ENCODE measurements around the gene FUT1. TPM values are rescaled to one million over a fixed set of nuclear protein-coding genes. Genes with fewer than 3 reads are reported as not detected.
"Not testable (repeated sequence)": the region's sequence is repeated elsewhere in the genome, so short reads cannot be mapped to it uniquely, and the experiment has no call there.

Gene FUT1
- total RNA-seq, 1 donor from 2014 or later = 0.23 TPM

DNA sequence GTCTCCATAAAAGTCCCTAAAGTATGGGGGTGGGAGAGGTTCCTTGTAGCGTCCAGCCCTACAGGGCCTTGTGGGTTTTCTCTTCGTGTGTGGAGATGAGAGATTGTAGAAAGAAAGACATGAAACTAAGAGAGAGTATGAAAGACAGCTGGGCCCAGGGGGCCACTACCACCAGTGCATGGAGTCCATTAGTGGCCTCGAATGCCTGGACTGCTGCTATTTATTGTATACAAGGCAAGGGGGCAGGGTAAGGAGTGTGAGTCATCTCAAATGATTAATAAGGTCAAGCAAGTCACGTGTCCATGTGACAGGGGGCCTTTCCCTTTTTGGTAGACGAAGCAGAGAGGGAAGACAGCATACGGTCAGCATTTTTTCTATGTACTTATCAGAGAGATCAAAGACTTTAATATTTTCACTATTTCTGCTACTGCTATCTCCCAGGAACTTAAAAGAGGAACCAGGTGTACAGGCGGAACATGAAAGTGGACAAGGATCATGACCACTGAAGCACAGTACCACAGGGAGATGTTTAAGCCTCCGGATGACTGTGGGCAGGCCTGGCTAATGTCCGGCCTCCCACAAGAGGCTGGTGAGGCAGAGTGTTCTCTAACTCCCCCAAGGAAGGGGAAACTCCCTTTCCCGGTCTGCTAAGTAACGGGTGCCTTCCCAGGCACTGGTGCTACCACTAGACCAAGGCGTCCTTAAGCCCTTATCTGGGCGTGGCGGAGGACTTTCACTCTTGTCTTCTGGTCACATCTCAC, 28.4 kb upstream of the FUT1 start:
- intact Hi-C loops (cut with micrococcal nuclease) = no loop called here
- H3K4me1 Mint-ChIP-seq = peaks cover 2% of the 10 kb centered on the region
- no peak overlapping the region for H3K4me3 Mint-ChIP-seq
- H3K36me3 Mint-ChIP-seq (ENCODE audit: low read depth) = no peaks in the 10 kb centered on the region
- DNase-seq = no peak
- peaks cover 13% of the 10 kb centered on the region for H3K27me3 Mint-ChIP-seq
- no peak overlapping the region for H3K27ac Mint-ChIP-seq
- no peaks in the 10 kb centered on the region for H3K9me3 Mint-ChIP-seq

DNA sequence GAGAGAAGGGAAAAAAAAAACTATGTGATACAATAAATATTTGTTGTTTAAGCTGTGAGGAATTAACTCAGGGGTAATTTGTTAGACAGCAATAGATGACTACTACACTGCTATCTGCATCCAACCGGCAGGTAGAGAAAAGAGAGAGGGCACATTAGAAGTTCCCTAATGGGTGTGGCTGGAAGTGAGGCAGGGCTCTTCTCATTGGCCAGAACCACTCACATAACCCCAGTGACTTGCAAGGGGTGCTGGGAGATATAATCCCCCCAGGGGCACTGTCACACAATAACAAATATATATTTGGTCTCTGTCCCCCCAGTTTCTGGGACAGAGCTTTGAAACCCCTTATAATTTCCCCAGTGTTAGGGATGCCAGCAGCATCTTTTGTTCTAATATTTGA, 27.2 kb upstream of the FUT1 start:
- intact Hi-C loops (cut with micrococcal nuclease) = no loop called here
- no peak overlapping the region for H3K4me3 Mint-ChIP-seq

DNA sequence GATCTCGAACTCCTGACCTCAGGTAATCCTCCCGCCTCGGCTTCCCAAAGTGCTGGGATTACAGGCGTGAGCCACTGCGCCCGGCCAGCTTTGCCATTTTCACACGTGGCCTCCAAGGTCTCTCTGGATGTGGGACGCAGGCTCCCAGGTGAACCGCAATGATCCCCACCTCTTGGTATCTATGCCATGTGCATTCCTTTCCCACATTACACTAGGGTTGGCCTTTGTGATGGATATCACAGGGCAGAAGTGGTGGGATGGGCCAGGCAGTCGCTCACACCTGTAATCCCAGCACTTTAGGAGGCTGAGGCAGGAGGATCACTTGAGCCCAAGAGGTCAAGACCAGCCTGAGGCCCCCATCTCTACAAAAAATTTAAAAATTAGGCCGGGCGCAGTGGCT, 25.3 kb upstream of the FUT1 start:
- Mint-ChIP-seq H3K4me3 (no peak overlapping the region), H3K9me3 (no peaks in the 10 kb centered on the region), H3K27ac (no peak overlapping the region), H3K4me1 (peaks cover 2% of the 10 kb centered on the region), H3K27me3 (peaks cover 10% of the 10 kb centered on the region), H3K36me3 (ENCODE audit: low read depth) (no peaks in the 10 kb centered on the region)
- DNase-seq = no peak
- intact Hi-C loops (cut with micrococcal nuclease) = no loop called here

More for the DNA sequence above, 27.2 kb upstream of the FUT1 start:
- DNase-seq = no peak
- Mint-ChIP-seq H3K4me1 (peaks cover 2% of the 10 kb centered on the region), H3K27me3 (peaks cover 10% of the 10 kb centered on the region), H3K27ac (no peak overlapping the region), H3K36me3 (ENCODE audit: low read depth) (no peaks in the 10 kb centered on the region), H3K9me3 (no peaks in the 10 kb centered on the region)

DNA sequence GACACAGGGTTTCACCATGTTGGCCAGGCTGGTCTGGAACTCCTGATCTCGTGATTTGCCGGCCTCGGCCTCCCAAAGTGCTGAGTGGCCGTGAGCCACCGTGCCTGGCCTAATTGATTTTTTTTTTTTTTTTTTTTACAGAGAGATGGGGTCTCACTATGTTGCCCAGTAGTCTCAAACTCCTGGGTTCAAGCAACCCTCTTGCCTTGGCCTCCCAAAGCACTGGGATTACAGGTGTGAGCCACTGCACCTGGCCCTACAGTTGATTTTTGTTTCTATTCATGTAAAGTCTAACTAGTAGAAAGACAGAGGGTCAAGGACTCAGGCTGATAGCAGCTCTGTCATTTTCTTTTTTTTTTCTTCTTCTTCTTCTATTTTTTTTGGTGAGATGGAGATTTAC, 24.7 kb upstream of the FUT1 start:
- intact Hi-C loops (cut with micrococcal nuclease) = no loop called here
- H3K4me1 Mint-ChIP-seq = no peaks in the 10 kb centered on the region
- no peak for DNase-seq
- H3K9me3 Mint-ChIP-seq = no peaks in the 10 kb centered on the region
- no peaks in the 10 kb centered on the region for H3K36me3 Mint-ChIP-seq (ENCODE audit: low read depth)
- no peak overlapping the region for H3K27ac Mint-ChIP-seq
- H3K27me3 Mint-ChIP-seq = peaks cover 10% of the 10 kb centered on the region
- H3K4me3 Mint-ChIP-seq = no peak overlapping the region

DNA sequence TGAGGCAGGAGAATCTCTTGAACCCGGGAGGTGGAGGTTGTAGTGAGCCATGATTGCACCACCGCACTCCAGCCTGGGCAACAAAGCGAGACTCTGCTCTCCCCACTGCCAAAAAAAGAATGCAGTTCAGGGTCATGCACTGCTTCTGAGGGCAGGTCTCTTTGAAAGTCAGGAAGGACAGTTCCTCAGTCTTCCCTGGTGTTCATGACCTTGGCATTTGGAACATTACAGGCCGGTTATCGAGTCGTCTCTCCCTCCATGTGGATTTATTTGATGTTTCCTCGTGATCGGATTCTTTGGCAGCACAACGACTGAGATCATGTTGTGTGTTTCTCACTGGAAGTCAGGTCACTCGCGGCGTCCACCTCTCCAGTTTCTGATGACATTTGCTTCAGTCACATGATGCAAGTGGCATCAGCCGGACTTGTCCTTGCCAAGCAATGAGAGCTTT, 20.1 kb upstream of the FUT1 start:
- H3K9me3 Mint-ChIP-seq = no peaks in the 10 kb centered on the region
- DNase-seq = no peak
- peaks cover 10% of the 10 kb centered on the region for H3K27me3 Mint-ChIP-seq
- no peak overlapping the region for H3K27ac Mint-ChIP-seq
- no peaks in the 10 kb centered on the region for H3K36me3 Mint-ChIP-seq (ENCODE audit: low read depth)
- intact Hi-C loops (cut with micrococcal nuclease) = no loop called here
- H3K4me1 Mint-ChIP-seq = no peaks in the 10 kb centered on the region
- no peak overlapping the region for H3K4me3 Mint-ChIP-seq

DNA sequence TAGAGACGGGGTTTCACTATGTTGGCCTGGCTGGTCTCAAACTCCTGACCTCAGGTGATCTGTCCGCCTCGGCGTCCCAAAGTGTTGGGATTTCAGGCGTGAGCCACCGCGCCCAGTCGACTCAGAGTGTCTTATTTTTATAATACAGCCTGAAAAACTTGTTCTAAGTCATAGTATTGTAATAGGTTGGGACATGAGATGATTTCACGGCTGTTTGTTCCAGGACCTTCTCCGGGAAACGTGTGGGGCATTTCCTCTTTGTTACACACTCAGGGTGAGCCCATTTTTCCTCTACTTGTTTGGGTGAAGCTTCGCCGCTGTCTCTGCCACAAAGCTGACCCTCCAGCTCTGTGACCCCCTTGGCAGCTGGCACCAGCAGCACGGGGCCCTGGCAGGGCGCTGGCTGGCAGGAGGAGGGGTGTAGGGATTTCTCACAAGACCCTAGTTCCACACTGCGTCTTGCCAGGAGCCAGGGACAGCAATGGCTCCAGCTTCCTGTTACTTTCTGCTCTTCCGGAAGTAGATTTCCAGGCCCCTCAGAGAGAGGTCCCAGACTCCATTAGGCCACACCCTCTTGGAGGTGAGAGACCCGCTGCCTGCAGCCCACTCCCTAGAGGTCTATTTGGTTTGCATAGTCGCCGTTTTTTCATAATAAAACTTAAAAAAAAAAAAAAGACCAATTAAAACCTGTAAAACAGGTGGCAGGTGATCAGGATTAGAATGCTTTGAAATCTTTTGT, 18.5 kb upstream of the FUT1 start:
- Mint-ChIP-seq H3K36me3 (ENCODE audit: low read depth) (no peaks in the 10 kb centered on the region), H3K27me3 (peaks cover 9% of the 10 kb centered on the region), H3K9me3 (no peaks in the 10 kb centered on the region), H3K27ac (no peak overlapping the region), H3K4me3 (no peak overlapping the region), H3K4me1 (no peaks in the 10 kb centered on the region)
- intact Hi-C loops (cut with micrococcal nuclease) = no loop called here
- DNase-seq = no peak

GRCh38 chr19:48770266-48770665, 17.8 kb upstream of the FUT1 start:
- H3K9me3 Mint-ChIP-seq = no peaks in the 10 kb centered on the region
- DNase-seq = no peak
- no peaks in the 10 kb centered on the region for H3K36me3 Mint-ChIP-seq (ENCODE audit: low read depth)
- intact Hi-C loops (cut with micrococcal nuclease) = no loop called here
- no peaks in the 10 kb centered on the region for H3K4me1 Mint-ChIP-seq
- H3K27me3 Mint-ChIP-seq = peaks cover 12% of the 10 kb centered on the region
- no peak overlapping the region for H3K4me3 Mint-ChIP-seq
- H3K27ac Mint-ChIP-seq = no peak overlapping the region

DNA sequence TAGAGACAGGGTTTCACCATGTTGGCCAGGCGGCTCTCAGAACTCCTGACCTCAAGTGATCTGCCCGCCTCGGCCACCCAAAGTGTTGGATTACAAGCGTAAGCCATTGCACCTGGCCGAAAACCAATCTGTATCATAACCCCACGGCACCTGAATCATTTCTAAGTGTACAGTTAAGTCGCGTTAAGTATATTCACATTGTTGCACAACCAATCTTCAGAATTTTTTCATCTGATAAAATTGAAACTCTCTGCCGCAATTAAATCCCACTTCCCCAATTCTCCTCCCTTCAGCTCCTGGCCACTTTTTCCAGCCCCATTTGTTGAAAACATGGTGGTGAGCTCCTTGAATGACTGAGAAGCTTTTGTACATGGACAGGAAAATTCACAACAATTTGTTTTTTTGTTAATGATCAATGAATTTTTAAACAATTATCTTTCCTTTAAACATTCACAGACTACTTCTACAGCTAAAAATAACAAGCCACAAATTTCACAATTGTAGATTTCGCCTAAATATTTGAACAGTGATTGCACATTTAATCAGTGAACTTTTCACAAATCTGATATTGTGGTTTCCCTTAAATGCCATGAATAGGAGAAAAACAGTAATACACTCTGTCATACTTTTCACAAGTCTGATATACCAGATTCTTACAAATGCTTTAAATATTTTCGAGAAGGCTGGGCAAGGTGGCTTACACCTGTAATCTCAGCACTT, 16.7 kb upstream of the FUT1 start:
- intact Hi-C loops (cut with micrococcal nuclease) = no loop called here
- H3K27me3 Mint-ChIP-seq = peaks cover 14% of the 10 kb centered on the region
- no peaks in the 10 kb centered on the region for H3K9me3 Mint-ChIP-seq
- H3K36me3 Mint-ChIP-seq (ENCODE audit: low read depth) = no peaks in the 10 kb centered on the region
- no peak overlapping the region for H3K27ac Mint-ChIP-seq
- no peaks in the 10 kb centered on the region for H3K4me1 Mint-ChIP-seq
- no peak for DNase-seq
- H3K4me3 Mint-ChIP-seq = no peak overlapping the region

DNA sequence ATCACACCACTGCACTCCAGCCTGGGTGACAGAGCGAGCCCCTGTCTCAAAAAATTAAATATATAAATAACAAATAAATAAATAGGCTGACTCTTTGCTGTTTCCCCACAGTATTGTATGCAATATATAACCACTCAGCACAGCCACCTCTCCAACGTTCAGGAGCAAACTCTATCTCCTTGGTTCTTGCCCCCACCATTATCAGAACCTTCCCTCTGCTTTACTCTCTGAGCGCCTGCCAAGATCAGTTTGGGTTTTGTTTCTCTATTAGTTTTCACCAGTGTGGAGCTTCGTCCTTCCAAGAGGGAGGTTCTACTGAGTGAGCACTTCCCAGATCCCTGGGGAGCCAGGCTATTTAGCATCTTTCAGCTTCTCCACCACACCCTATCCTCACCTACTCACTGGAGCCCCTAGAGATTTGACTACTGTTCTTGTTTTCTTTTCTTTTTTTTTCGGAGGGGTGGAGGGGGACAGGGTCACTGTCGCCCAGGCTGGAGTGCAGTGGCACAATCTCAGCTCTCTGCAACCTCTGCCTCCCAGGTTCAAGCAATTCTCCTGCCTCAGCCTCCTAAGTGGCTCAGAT, 15.8 kb upstream of the FUT1 start:
- DNase-seq; H3K9me3 Mint-ChIP-seq; H3K27ac Mint-ChIP-seq; H3K4me3 Mint-ChIP-seq; H3K4me1 Mint-ChIP-seq; intact Hi-C loops (cut with micrococcal nuclease); H3K36me3 Mint-ChIP-seq (ENCODE audit: low read depth): not testable (repeated sequence)
- peaks cover 14% of the 10 kb centered on the region for H3K27me3 Mint-ChIP-seq

GRCh38 chr19:48765816-48766215, 13.4 kb upstream of the FUT1 start:
- DNase-seq; intact Hi-C loops (cut with micrococcal nuclease); H3K36me3 Mint-ChIP-seq (ENCODE audit: low read depth); H3K27ac Mint-ChIP-seq; H3K4me3 Mint-ChIP-seq; H3K9me3 Mint-ChIP-seq; H3K4me1 Mint-ChIP-seq: not testable (repeated sequence)
- peaks cover 24% of the 10 kb centered on the region for H3K27me3 Mint-ChIP-seq

GRCh38 chr19:48760504-48761205, 8.2 kb upstream of the FUT1 start:
- H3K27me3 Mint-ChIP-seq = peaks cover 17% of the 10 kb centered on the region
- peaks cover 4% of the 10 kb centered on the region for H3K4me1 Mint-ChIP-seq
- no peak for DNase-seq
- no peak overlapping the region for H3K4me3 Mint-ChIP-seq
- no peak overlapping the region for H3K27ac Mint-ChIP-seq
- intact Hi-C loops (cut with micrococcal nuclease) = no loop called here
- no peaks in the 10 kb centered on the region for H3K36me3 Mint-ChIP-seq (ENCODE audit: low read depth)
- no peaks in the 10 kb centered on the region for H3K9me3 Mint-ChIP-seq

DNA sequence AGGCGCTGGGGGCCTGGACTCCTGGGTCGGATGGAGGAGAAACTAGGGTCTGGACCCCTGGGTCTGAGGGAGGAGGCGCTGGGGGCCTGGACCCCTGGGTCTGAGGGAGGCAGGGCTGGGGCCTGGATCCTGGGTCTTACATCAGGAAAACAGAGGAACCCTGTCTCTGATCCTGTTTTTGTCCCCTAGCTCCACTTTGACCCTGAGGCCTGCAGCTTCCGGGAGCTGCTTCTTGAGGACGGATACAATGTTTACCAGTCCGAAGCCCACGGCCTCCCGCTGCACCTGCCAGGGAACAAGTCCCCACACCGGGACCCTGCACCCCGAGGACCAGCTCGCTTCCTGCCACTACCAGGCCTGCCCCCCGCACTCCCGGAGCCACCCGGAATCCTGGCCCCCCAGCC, 5.3 kb upstream of the FUT1 start:
- H3K27me3 Mint-ChIP-seq = peaks cover 29% of the 10 kb centered on the region
- DNase-seq = no peak
- H3K9me3 Mint-ChIP-seq = no peaks in the 10 kb centered on the region
- intact Hi-C loops (cut with micrococcal nuclease) = no loop called here
- no peaks in the 10 kb centered on the region for H3K36me3 Mint-ChIP-seq (ENCODE audit: low read depth)
- no peak overlapping the region for H3K4me3 Mint-ChIP-seq
- no peak overlapping the region for H3K27ac Mint-ChIP-seq
- H3K4me1 Mint-ChIP-seq = peaks cover 13% of the 10 kb centered on the region

GRCh38 chr19:48757089-48757675, 4.7 kb upstream of the FUT1 start:
- Mint-ChIP-seq H3K4me1 (peaks cover 14% of the 10 kb centered on the region), H3K4me3 (no peak overlapping the region), H3K27me3 (peaks cover 26% of the 10 kb centered on the region), H3K9me3 (no peaks in the 10 kb centered on the region), H3K36me3 (ENCODE audit: low read depth) (no peaks in the 10 kb centered on the region), H3K27ac (no peak overlapping the region)
- intact Hi-C loops (cut with micrococcal nuclease) = no loop called here
- no peak for DNase-seq
